ENCODE data around the gene PALLD. TPM values are rescaled to one million over a fixed set of nuclear protein-coding genes. Genes with fewer than 3 reads are reported as not detected.

PALLD gene
- total RNA-seq, 1 experiment from 2014 or later: 23.7 TPM

GRCh38 chr4:168538632-168539031 is 41.8 kb downstream of the PALLD start:
- ATAC-seq: no peak
- DNase-seq (ENCODE audit: low spot score): no peak
- H3K27ac Mint-ChIP-seq: no peak overlapping the region
- CTCF ChIA-PET: no interaction called here
- POLR2A ChIA-PET: no interaction called here
- no peak overlapping the region for H3K4me3 Mint-ChIP-seq
- peaks cover 10% of the 10 kb centered on the region for H3K4me1 Mint-ChIP-seq
- no peaks in the 10 kb centered on the region for H3K9me3 Mint-ChIP-seq
- TF ChIP-seq HMGXB4 (CRISPR knock-in tag; IDR thresholded peaks at IDR 0.05) (no peak), RELA (CRISPR knock-in tag; IDR thresholded peaks at IDR 0.05; ENCODE audit: borderline replicate concordance) (no peak), MXD4 (CRISPR knock-in tag; IDR thresholded peaks at IDR 0.05; ENCODE audit: borderline replicate concordance) (no peak), ZNF423 (CRISPR knock-in tag; IDR thresholded peaks at IDR 0.05) (no peak), SOX15 (CRISPR knock-in tag; IDR thresholded peaks at IDR 0.05) (no peak), ATF3 (CRISPR knock-in tag; conservative IDR thresholded peaks at IDR 0.05) (no peak), ZNF416 (CRISPR knock-in tag; IDR thresholded peaks at IDR 0.05) (no peak), ERG (CRISPR knock-in tag; IDR thresholded peaks at IDR 0.05) (no peak), PRRX2 (CRISPR knock-in tag; IDR thresholded peaks at IDR 0.05) (no peak), AR (CRISPR knock-in tag; IDR thresholded peaks at IDR 0.05) (no peak), ATF2 (CRISPR knock-in tag; IDR thresholded peaks at IDR 0.05; ENCODE audit: borderline replicate concordance, low read depth) (no peak), STAT6 (CRISPR knock-in tag; conservative IDR thresholded peaks at IDR 0.05; ENCODE audit: low read depth) (no peak), TP53 (CRISPR knock-in tag; IDR thresholded peaks at IDR 0.05) (no peak)
- H3K27me3 Mint-ChIP-seq (ENCODE audit: low read depth): no peaks in the 10 kb centered on the region
- no peaks in the 10 kb centered on the region for H3K36me3 Mint-ChIP-seq

GRCh38 chr4:168540086-168540485 is 43.2 kb downstream of the PALLD start:
- ChIA-PET POLR2A (no interaction called here), CTCF (no interaction called here)
- no peak for DNase-seq (ENCODE audit: low spot score)
- ATAC-seq: no peak
- H3K36me3 Mint-ChIP-seq: no peaks in the 10 kb centered on the region
- TF ChIP-seq FOXP4 (CRISPR knock-in tag; IDR thresholded peaks at IDR 0.05) (no peak), E2F4 (CRISPR knock-in tag; IDR thresholded peaks at IDR 0.05; ENCODE audit: borderline replicate concordance, low read depth) (no peak)
- H3K27ac Mint-ChIP-seq: no peak overlapping the region; the same call in 1 of the 2 replicates
- H3K4me1 Mint-ChIP-seq: peaks cover 10% of the 10 kb centered on the region
- no peaks in the 10 kb centered on the region for H3K9me3 Mint-ChIP-seq
- no peak overlapping the region for H3K4me3 Mint-ChIP-seq
- H3K27me3 Mint-ChIP-seq (ENCODE audit: low read depth): no peaks in the 10 kb centered on the region

Measured in WTC11 (cell line).